Liver (tissue), 9 donors: ENCODE results near the gene ATP2A1. TPM values are rescaled to one million over a fixed set of nuclear protein-coding genes. Genes with fewer than 3 reads are reported as not detected.

Experiments
- DNase-seq: peaks from one replicate; pipeline ENCODE4 v3.0.0-alpha.2; 2017; ENCODE audit warnings: low spot score
- H3K27ac ChIP-seq, 2 donors: one replicate each; pipeline ENCODE4 v1.7.0; 2013; ENCODE audit warnings: inconsistent platforms in 2 of 2, low read length in 2 of 2, control low read depth in 1 of 2, low read depth in 1 of 2, mild to moderate bottlenecking in 1 of 2
- H3K27me3 ChIP-seq, 4 donors: one replicate each; pipeline versions ENCODE4 v1.6.1 to v1.7.0; 2013; ENCODE audit warnings: low read length in 3 of 4, inconsistent platforms in 1 of 4, mild to moderate bottlenecking in 1 of 4, moderate library complexity in 1 of 4; ENCODE audit not compliant: control insufficient read depth in 4 of 4, insufficient read depth in 4 of 4
- H3K36me3 ChIP-seq, 4 donors: one replicate each; pipeline versions ENCODE4 v1.6.1 to v1.7.0; 2013; ENCODE audit warnings: low read length in 3 of 4, mild to moderate bottlenecking in 3 of 4, low read depth in 1 of 4, moderate library complexity in 1 of 4; ENCODE audit not compliant: control insufficient read depth in 4 of 4, insufficient read depth in 3 of 4
- H3K4me1 ChIP-seq, 4 donors: one replicate each; pipeline versions ENCODE4 v1.6.1 to v1.7.0; 2013; ENCODE audit warnings: low read length in 3 of 4, mild to moderate bottlenecking in 3 of 4, moderate library complexity in 1 of 4; ENCODE audit not compliant: control insufficient read depth in 4 of 4, insufficient read depth in 4 of 4
- H3K4me3 ChIP-seq, 3 donors: one replicate each; pipeline versions ENCODE4 v1.6.1 to v1.7.0; 2013; ENCODE audit warnings: low read length in 3 of 3, control low read depth in 1 of 3, low read depth in 1 of 3, mild to moderate bottlenecking in 1 of 3
- H3K9ac ChIP-seq, 2 donors: one replicate each; pipeline ENCODE4 v1.7.0; 2013; ENCODE audit warnings: low read length in 2 of 2, mild to moderate bottlenecking in 2 of 2, moderate library complexity in 2 of 2, control low read depth in 1 of 2, low read depth in 1 of 2
- H3K9me3 ChIP-seq, 4 donors: one replicate each; pipeline versions ENCODE4 v1.6.1 to v1.7.0; 2013; ENCODE audit warnings: low read length in 3 of 4; ENCODE audit not compliant: control insufficient read depth in 4 of 4
- EGR1 ChIP-seq, 2 donors: IDR thresholded peaks; 2 replicates each; pipeline ENCODE4 v1.6.1; 2016 to 2018; ENCODE audit warnings: antibody characterized with exemption in 2 of 2, low read depth in 2 of 2
- FOXA1 ChIP-seq: IDR thresholded peaks from 2 replicates; pipeline ENCODE4 v1.6.1; 2016; ENCODE audit warnings: antibody characterized with exemption
- FOXA2 ChIP-seq: IDR thresholded peaks from 2 replicates; pipeline ENCODE4 v1.6.1; 2016; ENCODE audit warnings: antibody characterized with exemption
- GABPA ChIP-seq, 2 donors: IDR thresholded peaks in 1 of 2; conservative IDR thresholded peaks in 1 of 2; 2 replicates each; pipeline ENCODE4 v1.6.1; 2016; ENCODE audit warnings: antibody characterized with exemption in 2 of 2, mild to moderate bottlenecking in 1 of 2, moderate library complexity in 1 of 2
- HNF4A ChIP-seq, 2 donors: conservative IDR thresholded peaks; 2 replicates each; pipeline ENCODE4 v1.6.1; 2016; ENCODE audit warnings: antibody characterized with exemption in 2 of 2, mild to moderate bottlenecking in 2 of 2
- HNF4G ChIP-seq: IDR thresholded peaks from 2 replicates; pipeline ENCODE4 v1.6.1; 2016; ENCODE audit warnings: antibody characterized with exemption
- JUND ChIP-seq, 2 donors: IDR thresholded peaks; 2 replicates each; pipeline ENCODE4 v1.6.1; 2016; ENCODE audit warnings: antibody characterized with exemption in 2 of 2
- NR2F2 ChIP-seq: IDR thresholded peaks from 2 replicates; pipeline ENCODE4 v1.6.1; 2016; ENCODE audit warnings: antibody characterized with exemption
- RAD21 ChIP-seq, 2 donors: IDR thresholded peaks; 2 replicates each; pipeline ENCODE4 v1.6.1; 2016; ENCODE audit warnings: antibody characterized with exemption in 2 of 2, mild to moderate bottlenecking in 2 of 2
- RXRA ChIP-seq, 2 donors: IDR thresholded peaks; 2 replicates each; pipeline ENCODE4 v1.6.1; 2017 to 2018; ENCODE audit warnings: antibody characterized with exemption in 2 of 2, mild to moderate bottlenecking in 1 of 2
- SP1 ChIP-seq: IDR thresholded peaks from 2 replicates; pipeline ENCODE4 v1.6.1; 2018; ENCODE audit warnings: antibody characterized with exemption, mild to moderate bottlenecking
- TAF1 ChIP-seq: conservative IDR thresholded peaks from 2 replicates; pipeline ENCODE4 v1.6.1; 2016; ENCODE audit warnings: antibody characterized with exemption, mild to moderate bottlenecking
- YY1 ChIP-seq: IDR thresholded peaks from 2 replicates; pipeline ENCODE4 v1.6.1; 2016; ENCODE audit warnings: antibody characterized with exemption, mild to moderate bottlenecking
- WGBS: extraction: QIAGEN DNeasy Blood & Tissue Kit; methylation state at CpG from one replicate; pipeline ENCODE4 v1.1.7; 2013; 5-methylcytosine and 5-hydroxymethylcytosine counted together
- polyA plus RNA-seq, 2 donors: library from polyadenylated mRNA; stranded (reverse) in 1 of 2; unstranded in 1 of 2; fragments of 200-250 nt in 1 of 2; fragments of >200 nt in 1 of 2; fragmentation: Nextera tagmentation in 1 of 2; extraction: Ambion mirVana in 1 of 2; gene quantifications; one replicate each; pipeline versions ENCODE4 v1.2.1 to v1.2.3, GENCODE V29; 2013 to 2015
- total RNA-seq, 2 donors: library from RNA; depleted of rRNA; stranded (reverse); fragments of >200 nt; gene quantifications; one replicate each; pipeline ENCODE4 v1.2.3, GENCODE V29; 2014
- TF ChIP-seq, protein P1 (sequence below): fragments of 150-350 bp; IDR thresholded peaks from 2 replicates; pipeline ENCODE4 v1.5.1; 2017; ENCODE audit warnings: improper control_type of control experiment, low read depth, low read length; ENCODE audit not compliant: missing input control
- TF ChIP-seq, protein P2 (sequence below): IDR thresholded peaks from 2 replicates; pipeline ENCODE4 v1.6.1; 2016; ENCODE audit warnings: antibody characterized with exemption
- TF ChIP-seq, protein P3 (sequence below): IDR thresholded peaks from 2 replicates; pipeline ENCODE4 v1.6.1; 2016; ENCODE audit warnings: antibody characterized with exemption, mild to moderate bottlenecking
- TF ChIP-seq, protein P4 (sequence below): IDR thresholded peaks from 2 replicates; pipeline ENCODE4 v1.6.1; 2016; ENCODE audit warnings: antibody characterized with exemption
- TF ChIP-seq, protein P5 (sequence below): IDR thresholded peaks from 2 replicates; pipeline ENCODE4 v1.6.1; 2016; ENCODE audit warnings: antibody characterized with exemption
- donor health status: healthy.
- donor health status: healthy.
- donor health status: healthy.
- donor health status: healthy.
- donor health status: healthy.

ATP2A1 gene
- total and polyA plus RNA-seq, 4 donors = 0.07 to 0.23 (median 0.13) TPM

DNA sequence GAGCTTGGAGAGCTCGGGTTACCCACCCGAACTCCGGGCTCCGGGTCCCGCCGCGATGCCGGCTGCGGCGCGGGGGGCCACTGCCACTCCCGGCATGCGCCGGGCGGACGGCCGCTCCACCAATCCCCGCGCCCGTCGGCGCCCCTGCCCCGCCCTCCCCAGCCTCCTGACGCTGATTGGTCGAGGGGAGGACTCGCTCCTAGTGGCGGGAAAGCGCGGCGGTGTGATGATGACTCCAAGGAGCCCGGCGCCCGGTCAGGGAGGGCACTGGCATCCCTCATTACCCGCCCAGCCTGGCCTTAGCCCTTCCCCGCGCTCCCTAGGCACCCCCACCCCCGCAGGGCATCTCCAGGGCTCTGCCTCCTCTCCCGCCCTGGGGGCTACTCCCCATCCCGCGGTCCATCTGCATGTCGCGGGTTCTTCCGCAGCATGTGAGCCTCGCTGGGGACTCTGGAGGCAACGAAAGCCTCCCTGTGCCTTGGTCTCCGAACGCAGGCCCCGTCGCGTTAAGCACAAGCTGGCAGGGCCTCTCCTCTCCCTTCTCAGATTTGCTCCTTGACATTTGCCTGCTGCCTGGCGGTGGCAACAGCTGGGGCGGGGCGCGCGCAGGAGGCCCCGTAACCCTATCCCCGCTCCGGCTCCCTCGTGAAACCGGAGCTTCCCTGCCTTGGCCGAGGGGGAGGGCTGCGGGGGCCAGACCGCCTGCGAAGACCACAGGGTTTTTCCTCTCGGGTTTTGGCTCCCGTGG lies 1.7 kb downstream of the ATP2A1 start:
- Histone ChIP-seq H3K4me1 (peaks cover 2 to 12% (median 11%) of the 10 kb centered on the region in 4 donors), H3K27ac (no peak overlapping the region), H3K4me3 (peak overlapping the region; percentile 42 to 79 (median 63)), H3K36me3 (no peaks in the 10 kb centered on the region), H3K9ac (no peak overlapping the region), H3K27me3 (no peaks in the 10 kb centered on the region), H3K9me3 (no peaks in the 10 kb centered on the region)
- TF ChIP-seq SP1 = peak; percentile 28
- TF ChIP-seq TAF1 = no peak
- TF ChIP-seq, protein P1, sequence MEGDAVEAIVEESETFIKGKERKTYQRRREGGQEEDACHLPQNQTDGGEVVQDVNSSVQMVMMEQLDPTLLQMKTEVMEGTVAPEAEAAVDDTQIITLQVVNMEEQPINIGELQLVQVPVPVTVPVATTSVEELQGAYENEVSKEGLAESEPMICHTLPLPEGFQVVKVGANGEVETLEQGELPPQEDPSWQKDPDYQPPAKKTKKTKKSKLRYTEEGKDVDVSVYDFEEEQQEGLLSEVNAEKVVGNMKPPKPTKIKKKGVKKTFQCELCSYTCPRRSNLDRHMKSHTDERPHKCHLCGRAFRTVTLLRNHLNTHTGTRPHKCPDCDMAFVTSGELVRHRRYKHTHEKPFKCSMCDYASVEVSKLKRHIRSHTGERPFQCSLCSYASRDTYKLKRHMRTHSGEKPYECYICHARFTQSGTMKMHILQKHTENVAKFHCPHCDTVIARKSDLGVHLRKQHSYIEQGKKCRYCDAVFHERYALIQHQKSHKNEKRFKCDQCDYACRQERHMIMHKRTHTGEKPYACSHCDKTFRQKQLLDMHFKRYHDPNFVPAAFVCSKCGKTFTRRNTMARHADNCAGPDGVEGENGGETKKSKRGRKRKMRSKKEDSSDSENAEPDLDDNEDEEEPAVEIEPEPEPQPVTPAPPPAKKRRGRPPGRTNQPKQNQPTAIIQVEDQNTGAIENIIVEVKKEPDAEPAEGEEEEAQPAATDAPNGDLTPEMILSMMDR = peak; percentile 22
- 5% methylated on average over 66 of the region's 66 CpGs for WGBS
- peak; percentile 86 for DNase-seq

DNA sequence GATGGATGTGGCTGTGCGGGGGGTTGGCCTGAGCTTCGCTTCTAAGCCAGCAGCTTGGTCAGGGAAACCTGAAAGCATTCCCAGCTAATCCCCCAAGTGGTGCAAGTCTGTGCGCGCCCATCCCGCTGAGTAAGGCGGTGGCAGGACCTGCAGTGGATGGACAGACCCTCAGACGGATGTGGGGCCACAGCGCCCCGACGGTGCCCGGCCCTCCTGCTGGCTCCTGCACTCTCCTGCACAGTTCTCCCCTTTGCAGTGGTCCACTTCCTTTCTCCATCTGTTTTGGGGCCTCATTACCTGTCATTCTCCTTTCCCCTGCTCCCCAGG lies 2.3 kb downstream of the ATP2A1 start:
- TF ChIP-seq, protein P2, sequence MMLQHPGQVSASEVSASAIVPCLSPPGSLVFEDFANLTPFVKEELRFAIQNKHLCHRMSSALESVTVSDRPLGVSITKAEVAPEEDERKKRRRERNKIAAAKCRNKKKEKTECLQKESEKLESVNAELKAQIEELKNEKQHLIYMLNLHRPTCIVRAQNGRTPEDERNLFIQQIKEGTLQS = no peak
- TF ChIP-seq SP1 = no peak
- no peak for TF ChIP-seq FOXA1
- TF ChIP-seq HNF4A (conservative IDR thresholded peaks at IDR 0.05) = no peak
- TF ChIP-seq, protein P3, sequence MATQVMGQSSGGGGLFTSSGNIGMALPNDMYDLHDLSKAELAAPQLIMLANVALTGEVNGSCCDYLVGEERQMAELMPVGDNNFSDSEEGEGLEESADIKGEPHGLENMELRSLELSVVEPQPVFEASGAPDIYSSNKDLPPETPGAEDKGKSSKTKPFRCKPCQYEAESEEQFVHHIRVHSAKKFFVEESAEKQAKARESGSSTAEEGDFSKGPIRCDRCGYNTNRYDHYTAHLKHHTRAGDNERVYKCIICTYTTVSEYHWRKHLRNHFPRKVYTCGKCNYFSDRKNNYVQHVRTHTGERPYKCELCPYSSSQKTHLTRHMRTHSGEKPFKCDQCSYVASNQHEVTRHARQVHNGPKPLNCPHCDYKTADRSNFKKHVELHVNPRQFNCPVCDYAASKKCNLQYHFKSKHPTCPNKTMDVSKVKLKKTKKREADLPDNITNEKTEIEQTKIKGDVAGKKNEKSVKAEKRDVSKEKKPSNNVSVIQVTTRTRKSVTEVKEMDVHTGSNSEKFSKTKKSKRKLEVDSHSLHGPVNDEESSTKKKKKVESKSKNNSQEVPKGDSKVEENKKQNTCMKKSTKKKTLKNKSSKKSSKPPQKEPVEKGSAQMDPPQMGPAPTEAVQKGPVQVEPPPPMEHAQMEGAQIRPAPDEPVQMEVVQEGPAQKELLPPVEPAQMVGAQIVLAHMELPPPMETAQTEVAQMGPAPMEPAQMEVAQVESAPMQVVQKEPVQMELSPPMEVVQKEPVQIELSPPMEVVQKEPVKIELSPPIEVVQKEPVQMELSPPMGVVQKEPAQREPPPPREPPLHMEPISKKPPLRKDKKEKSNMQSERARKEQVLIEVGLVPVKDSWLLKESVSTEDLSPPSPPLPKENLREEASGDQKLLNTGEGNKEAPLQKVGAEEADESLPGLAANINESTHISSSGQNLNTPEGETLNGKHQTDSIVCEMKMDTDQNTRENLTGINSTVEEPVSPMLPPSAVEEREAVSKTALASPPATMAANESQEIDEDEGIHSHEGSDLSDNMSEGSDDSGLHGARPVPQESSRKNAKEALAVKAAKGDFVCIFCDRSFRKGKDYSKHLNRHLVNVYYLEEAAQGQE = no peak
- TF ChIP-seq GABPA (IDR thresholded peaks at IDR 0.05 in 1 of 2, conservative IDR thresholded peaks at IDR 0.05 in 1 of 2) = no peak
- no peak for TF ChIP-seq RXRA (IDR thresholded peaks at IDR 0.05)
- TF ChIP-seq, protein P4, sequence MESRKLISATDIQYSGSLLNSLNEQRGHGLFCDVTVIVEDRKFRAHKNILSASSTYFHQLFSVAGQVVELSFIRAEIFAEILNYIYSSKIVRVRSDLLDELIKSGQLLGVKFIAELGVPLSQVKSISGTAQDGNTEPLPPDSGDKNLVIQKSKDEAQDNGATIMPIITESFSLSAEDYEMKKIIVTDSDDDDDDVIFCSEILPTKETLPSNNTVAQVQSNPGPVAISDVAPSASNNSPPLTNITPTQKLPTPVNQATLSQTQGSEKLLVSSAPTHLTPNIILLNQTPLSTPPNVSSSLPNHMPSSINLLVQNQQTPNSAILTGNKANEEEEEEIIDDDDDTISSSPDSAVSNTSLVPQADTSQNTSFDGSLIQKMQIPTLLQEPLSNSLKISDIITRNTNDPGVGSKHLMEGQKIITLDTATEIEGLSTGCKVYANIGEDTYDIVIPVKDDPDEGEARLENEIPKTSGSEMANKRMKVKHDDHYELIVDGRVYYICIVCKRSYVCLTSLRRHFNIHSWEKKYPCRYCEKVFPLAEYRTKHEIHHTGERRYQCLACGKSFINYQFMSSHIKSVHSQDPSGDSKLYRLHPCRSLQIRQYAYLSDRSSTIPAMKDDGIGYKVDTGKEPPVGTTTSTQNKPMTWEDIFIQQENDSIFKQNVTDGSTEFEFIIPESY = no peak
- TF ChIP-seq TAF1 = no peak
- no peak for TF ChIP-seq JUND (IDR thresholded peaks at IDR 0.05)
- no peak for TF ChIP-seq EGR1 (IDR thresholded peaks at IDR 0.05; ENCODE audit: low read depth in 2 of 2)
- no peak for TF ChIP-seq HNF4G
- TF ChIP-seq NR2F2 = no peak
- TF ChIP-seq FOXA2 = no peak
- TF ChIP-seq YY1 = no peak
- no peak for TF ChIP-seq RAD21 (IDR thresholded peaks at IDR 0.05)
- TF ChIP-seq, protein P5, sequence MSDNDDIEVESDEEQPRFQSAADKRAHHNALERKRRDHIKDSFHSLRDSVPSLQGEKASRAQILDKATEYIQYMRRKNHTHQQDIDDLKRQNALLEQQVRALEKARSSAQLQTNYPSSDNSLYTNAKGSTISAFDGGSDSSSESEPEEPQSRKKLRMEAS = no peak
- TF ChIP-seq, protein P1 = no peak
- H3K27me3 ChIP-seq = no peaks in the 10 kb centered on the region
- no peak overlapping the region for H3K27ac ChIP-seq
- peaks cover 2 to 12% (median 11%) of the 10 kb centered on the region in 4 donors for H3K4me1 ChIP-seq
- 34% methylated on average over 11 of the region's 11 CpGs for WGBS
- no peaks in the 10 kb centered on the region for H3K36me3 ChIP-seq
- DNase-seq = no peak
- no peaks in the 10 kb centered on the region for H3K9me3 ChIP-seq
- no peak overlapping the region for H3K9ac ChIP-seq
- no peak overlapping the region for H3K4me3 ChIP-seq
